Measurements from ENCODE around the gene NFIC.

Gene NFIC

GRCh38 chr19:3515891-3516422 lies 149.6 kb downstream of the NFIC start:
- DNase-seq, result no peak

DNA sequence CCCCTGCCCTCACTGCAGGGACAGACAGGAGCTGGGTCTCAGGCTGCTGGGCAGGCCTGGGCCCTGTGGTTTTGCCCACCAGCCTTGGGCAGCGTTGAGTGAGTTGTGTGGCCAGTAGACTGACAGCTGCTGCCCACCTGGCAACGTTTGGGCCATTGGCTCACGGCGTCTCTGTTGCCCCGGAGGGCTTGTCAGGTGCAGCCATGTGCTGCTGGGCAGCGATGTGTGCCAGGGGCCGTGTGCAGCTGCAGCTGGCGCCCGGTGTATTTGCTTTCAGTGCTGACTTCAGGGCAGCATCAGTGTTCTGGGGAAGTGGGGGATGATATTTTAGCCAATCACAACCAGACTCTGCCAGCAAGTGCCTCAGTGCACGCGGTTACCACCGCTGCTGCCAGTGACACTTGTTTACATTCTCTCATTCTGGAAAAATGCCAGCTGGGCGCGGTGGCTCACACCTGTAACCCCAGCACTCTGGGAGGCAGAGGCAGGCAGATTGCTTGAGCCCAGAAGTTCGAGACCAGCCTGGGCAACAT lies 150.4 kb downstream of the NFIC start:
- DNase-seq, result no peak

DNA sequence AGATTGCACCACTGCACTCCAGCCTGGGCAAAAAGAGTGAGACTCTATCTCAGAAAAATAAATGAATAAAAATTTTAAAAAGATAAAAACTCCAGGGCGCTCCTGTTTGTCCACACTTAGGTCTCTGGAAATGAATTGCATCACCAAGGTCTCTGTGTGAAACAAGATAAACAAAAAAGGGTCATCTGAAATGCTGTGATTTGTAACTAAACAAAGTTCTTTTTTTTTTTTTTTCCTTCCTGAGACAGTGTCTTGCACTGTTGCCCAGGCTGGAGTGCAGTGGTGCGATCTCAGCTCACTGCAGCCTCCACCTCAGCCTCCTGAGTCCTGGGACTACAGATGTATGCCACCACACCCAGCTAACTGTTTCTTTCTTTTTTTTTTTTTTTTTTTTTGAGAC lies 151.3 kb downstream of the NFIC start:
- no peak for DNase-seq

DNA sequence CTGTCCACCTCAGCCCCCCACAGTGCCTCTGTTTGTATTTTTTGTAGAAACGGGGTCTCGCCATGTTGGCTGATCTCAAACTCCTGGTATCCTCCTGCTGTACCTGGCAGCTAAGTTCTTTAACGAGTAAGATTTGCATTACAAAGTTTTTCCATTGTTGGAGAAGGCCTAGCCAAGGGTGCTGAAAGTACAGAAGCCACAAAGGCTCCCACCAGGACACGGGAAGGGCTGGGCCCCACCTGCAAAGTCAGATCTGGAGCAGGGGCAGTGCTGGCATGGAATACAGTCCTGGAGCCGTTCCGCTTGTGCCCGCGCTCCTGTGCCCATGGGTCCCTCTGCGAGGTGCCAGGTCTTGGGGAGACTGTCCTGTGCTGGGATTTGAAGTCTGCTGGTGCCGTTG lies 151.9 kb downstream of the NFIC start:
- no peak for DNase-seq

- no peak for DNase-seq
Measured at GRCh38 chr19:3518659-3519058, 152.3 kb downstream of the NFIC start.

Data from NCI-H1048 (cell line).